HFF-Myc (cell line): ENCODE measurements around the gene NOTCH2.

ENCODE experiments used
- DNase-seq: peaks from one replicate; pipeline ENCODE4 v3.0.0-alpha.2; 2011; ENCODE audit warnings: low read depth; ENCODE audit errors: extremely low read depth
- H3K4me3 ChIP-seq: replicated peaks from 2 replicates; pipeline ENCODE4 v1.5.1; 2011; ENCODE audit warnings: low read depth, mild to moderate bottlenecking, control low read depth, low read length
- CTCF ChIP-seq: IDR thresholded peaks from 2 replicates; pipeline ENCODE4 v1.5.1; 2012; ENCODE audit warnings: mild to moderate bottlenecking, low read depth, low read length, control low read depth; ENCODE audit errors: missing control alignments

Gene NOTCH2

GRCh38 chr1:119903443-119903835 lies 166.0 kb downstream of the NOTCH2 start:
- TF ChIP-seq CTCF, result no peak
- no peak overlapping the region for H3K4me3 ChIP-seq
- DNase-seq, result no peak

GRCh38 chr1:119902775-119903442 lies 166.6 kb downstream of the NOTCH2 start:
- DNase-seq, result no peak
- no peak overlapping the region for H3K4me3 ChIP-seq
- TF ChIP-seq CTCF, result no peak

- TF ChIP-seq CTCF, result no peak
- no peak overlapping the region for H3K4me3 ChIP-seq
- no peak for DNase-seq
Observed at GRCh38 chr1:119898981-119899720, 170.3 kb downstream of the NOTCH2 start.

GRCh38 chr1:119898530-119898929 lies 170.9 kb downstream of the NOTCH2 start:
- no peak for TF ChIP-seq CTCF
- H3K4me3 ChIP-seq, result no peak overlapping the region
- no peak for DNase-seq

DNA sequence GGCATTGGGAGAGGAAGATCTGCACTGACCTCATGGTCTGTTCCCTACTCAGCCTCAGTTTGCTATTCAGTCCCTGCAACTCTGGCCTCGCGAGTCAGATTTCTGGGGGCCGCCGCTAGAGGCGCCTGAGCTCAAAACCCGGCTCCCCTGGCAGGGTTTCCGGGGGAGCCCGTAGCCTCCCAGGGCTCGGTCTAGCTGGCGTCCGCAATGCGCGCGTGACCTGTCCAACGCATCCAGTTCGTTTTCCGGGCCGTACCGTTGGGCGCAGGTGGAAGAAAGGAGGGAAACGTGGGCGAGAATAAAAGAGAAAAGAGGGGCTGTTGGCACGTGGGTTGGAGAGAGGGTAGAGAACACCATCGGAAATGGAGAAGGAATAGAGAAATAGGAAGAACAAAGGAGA lies 173.2 kb downstream of the NOTCH2 start, which contains the start of gene ADAM30:
Gene ADAM30 (minus strand): TSS at position 213 of the 400 bp plus-strand sequence. CDS start 179 bp downstream, at position 34.
- no peak within 1 kb of the TSS for H3K4me3 ChIP-seq
- peak; percentile 25 for TF ChIP-seq CTCF

GRCh38 chr1:119895102-119895501 lies 174.4 kb downstream of the NOTCH2 start:
- DNase-seq, result no peak
- TF ChIP-seq CTCF, result no peak
- H3K4me3 ChIP-seq, result no peak overlapping the region

More for the DNA sequence above, 173.2 kb downstream of the NOTCH2 start, which contains the start of gene ADAM30:
- no peak for DNase-seq
